PC-9 (cell line): ENCODE measurements around the gene HSPA12A.

Source experiments
- CTCF ChIP-seq: fragments of 200-600 bp; sonication (generic); conservative IDR thresholded peaks from 2 replicates; pipeline ENCODE4 v1.6.1; 2017; ENCODE audit warnings: mixed run types, antibody characterized with exemption, mild to moderate bottlenecking, moderate library complexity
- EZH2 ChIP-seq: fragments of 200-600 bp; sonication (generic); IDR thresholded peaks from 2 replicates; pipeline ENCODE4 v1.8.0; 2017; ENCODE audit warnings: antibody characterized with exemption, low read depth

DNA sequence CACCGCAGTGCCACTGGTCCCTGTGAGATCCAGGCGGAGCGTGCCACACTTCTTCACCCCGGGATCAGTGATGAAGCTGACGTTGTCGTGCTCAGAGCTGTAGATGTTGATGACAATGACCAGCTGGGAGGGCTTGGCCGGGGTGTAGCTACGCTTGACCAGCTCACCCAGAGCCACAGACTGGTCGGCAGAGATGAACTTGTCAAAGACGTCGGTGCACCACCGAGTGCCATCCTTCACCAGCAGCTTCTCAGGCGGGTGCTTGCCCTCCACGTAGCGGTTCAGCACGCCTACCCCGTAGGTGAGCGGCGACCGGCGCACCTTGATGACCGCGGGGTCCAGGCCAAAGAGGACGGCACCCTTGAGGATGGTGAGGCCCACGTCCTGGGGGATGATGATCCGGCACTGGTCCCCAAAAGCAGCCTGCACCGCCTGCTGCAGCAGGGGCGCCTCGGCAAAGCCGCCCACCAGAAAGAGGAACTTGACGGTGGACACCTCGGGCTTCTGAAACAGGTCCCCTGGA lies 67.4 kb downstream of the HSPA12A start:
- TF ChIP-seq CTCF: no peak
- TF ChIP-seq EZH2: no peak
